ENCODE data around the gene NDEL1. TPM values are rescaled to one million over a fixed set of nuclear protein-coding genes. Genes with fewer than 3 reads are reported as not detected.
A peak's percentile ranks its signal among the peaks of the same experiment; 100 is the strongest.

The NDEL1 gene
- total RNA-seq, 1 donor from 2014 or later, result 98.7 TPM

- no peak for DNase-seq
Measured at GRCh38 chr17:8459107-8459506, 23.4 kb downstream of the NDEL1 start.

GRCh38 chr17:8459831-8460230 lies 24.1 kb downstream of the NDEL1 start:
- DNase-seq, result no peak

- no peak for DNase-seq
Measured at GRCh38 chr17:8462564-8462963, 26.9 kb downstream of the NDEL1 start.

- DNase-seq, result no peak
Measured at GRCh38 chr17:8463099-8463498, 27.4 kb downstream of the NDEL1 start.

GRCh38 chr17:8464941-8465340 lies 29.3 kb downstream of the NDEL1 start:
- DNase-seq, result no peak

GRCh38 chr17:8465356-8465755 lies 29.7 kb downstream of the NDEL1 start:
- DNase-seq, result no peak

- DNase-seq, result no peak
Measured at GRCh38 chr17:8465759-8466158, 30.1 kb downstream of the NDEL1 start.

- no peak for DNase-seq
Measured at GRCh38 chr17:8466456-8466855, 30.8 kb downstream of the NDEL1 start.

GRCh38 chr17:8466873-8467272 lies 31.2 kb downstream of the NDEL1 start:
- DNase-seq, result no peak

- no peak for DNase-seq
Measured at GRCh38 chr17:8467527-8467926, 31.8 kb downstream of the NDEL1 start.

- peak; percentile 75 for DNase-seq
Measured at GRCh38 chr17:8468127-8468526, 32.4 kb downstream of the NDEL1 start.

- no peak for DNase-seq
Measured at GRCh38 chr17:8468980-8469379, 33.3 kb downstream of the NDEL1 start.

GRCh38 chr17:8469964-8470363 lies 34.3 kb downstream of the NDEL1 start:
- DNase-seq, result no peak

GRCh38 chr17:8470447-8471047 lies 34.9 kb downstream of the NDEL1 start:
- DNase-seq, result no peak

GRCh38 chr17:8472663-8473062 lies 37.0 kb downstream of the NDEL1 start:
- DNase-seq, result no peak

- no peak for DNase-seq
Measured at GRCh38 chr17:8473451-8474192, 37.9 kb downstream of the NDEL1 start.

- no peak for DNase-seq
Measured at GRCh38 chr17:8474826-8475225, 39.1 kb downstream of the NDEL1 start.

- DNase-seq, result no peak
Measured at GRCh38 chr17:8475227-8475626, 39.5 kb downstream of the NDEL1 start.

- no peak for DNase-seq
Measured at GRCh38 chr17:8475781-8476180, 40.1 kb downstream of the NDEL1 start.

- no peak for DNase-seq
Measured at GRCh38 chr17:8476741-8477140, 41.1 kb downstream of the NDEL1 start.

- DNase-seq, result no peak
Measured at GRCh38 chr17:8477171-8477570, 41.5 kb downstream of the NDEL1 start.

- no peak for DNase-seq
Measured at GRCh38 chr17:8477715-8478441, 42.2 kb downstream of the NDEL1 start.

- DNase-seq, result peak; percentile 43
Measured at GRCh38 chr17:8479431-8479947, 43.8 kb downstream of the NDEL1 start.
